Measurements from ENCODE around the gene LRRK2.
"Not testable (repeated sequence)": the region's sequence is repeated elsewhere in the genome, so short reads cannot be mapped to it uniquely, and the experiment has no call there.

LRRK2 gene

GRCh38 chr12:40215982-40216381 is 8.8 kb upstream of the LRRK2 start:
- FAIRE-seq: no peak

GRCh38 chr12:40216516-40217288 is 8.1 kb upstream of the LRRK2 start:
- FAIRE-seq: no peak

- FAIRE-seq: no peak
These were observed 5.0 kb upstream of the LRRK2 start for GRCh38 chr12:40219760-40220159.

GRCh38 chr12:40222247-40222646 is 2.5 kb upstream of the LRRK2 start:
- FAIRE-seq: no peak

GRCh38 chr12:40223646-40224045 is 1.2 kb upstream of the LRRK2 start:
- FAIRE-seq: no peak

GRCh38 chr12:40225337-40225983 is 663 bp downstream of the LRRK2 start:
- FAIRE-seq: no peak

- FAIRE-seq: no peak
These were observed 1.3 kb downstream of the LRRK2 start for GRCh38 chr12:40225984-40226602.

GRCh38 chr12:40226705-40227104 is 1.9 kb downstream of the LRRK2 start:
- no peak for FAIRE-seq

GRCh38 chr12:40227447-40227846 is 2.6 kb downstream of the LRRK2 start:
- no peak for FAIRE-seq

- FAIRE-seq: no peak
These were observed 3.9 kb downstream of the LRRK2 start for GRCh38 chr12:40228727-40229126.

GRCh38 chr12:40229690-40230651 is 5.2 kb downstream of the LRRK2 start:
- FAIRE-seq: no peak

- FAIRE-seq: no peak
These were observed 7.8 kb downstream of the LRRK2 start for GRCh38 chr12:40232602-40233001.

- no peak for FAIRE-seq
These were observed 9.1 kb downstream of the LRRK2 start for GRCh38 chr12:40233741-40234367.

GRCh38 chr12:40236357-40236850 is 11.6 kb downstream of the LRRK2 start:
- no peak for FAIRE-seq

- no peak for FAIRE-seq
These were observed 13.6 kb downstream of the LRRK2 start for GRCh38 chr12:40238266-40238902.

- no peak for FAIRE-seq
These were observed 14.2 kb downstream of the LRRK2 start for GRCh38 chr12:40238979-40239378.

- FAIRE-seq: no peak
These were observed 16.0 kb downstream of the LRRK2 start for GRCh38 chr12:40240779-40241178.

- no peak for FAIRE-seq
These were observed 16.9 kb downstream of the LRRK2 start for GRCh38 chr12:40241741-40242140.

- FAIRE-seq: not testable (repeated sequence)
These were observed 19.8 kb downstream of the LRRK2 start for GRCh38 chr12:40244526-40245156.

GRCh38 chr12:40248034-40248433 is 23.2 kb downstream of the LRRK2 start:
- no peak for FAIRE-seq

All from TTC549 (cell line).